ENCODE results near the gene LYRM1.
"Not testable (repeated sequence)": the region's sequence is repeated elsewhere in the genome, so short reads cannot be mapped to it uniquely, and the experiment has no call there.

LYRM1 gene

GRCh38 chr16:20854963-20855362 lies 45.6 kb upstream of the LYRM1 start:
- no peak for TF ChIP-seq CTCF (IDR thresholded peaks at IDR 0.05; ENCODE audit: low read depth, low read length, missing control alignments)
- no peak overlapping the region for H3K27ac ChIP-seq
- no peak overlapping the region for H3K4me3 ChIP-seq (ENCODE audit: low read depth, low read length)
- no peaks in the 10 kb centered on the region for H3K27me3 ChIP-seq (replicated peaks)
- in situ Hi-C loops (cut with HindIII; ENCODE audit: low pct_ligation_motif_present, low sequenced_read_pairs): no loop called here
- peaks cover 18% of the 10 kb centered on the region for H3K36me3 ChIP-seq (replicated peaks)
- no peak for DNase-seq

GRCh38 chr16:20857281-20857680 lies 43.3 kb upstream of the LYRM1 start:
- TF ChIP-seq CTCF (IDR thresholded peaks at IDR 0.05; ENCODE audit: low read depth, low read length, missing control alignments): no peak
- Histone ChIP-seq H3K27me3 (replicated peaks) (no peaks in the 10 kb centered on the region), H3K4me3 (ENCODE audit: low read depth, low read length) (no peak overlapping the region), H3K36me3 (replicated peaks) (peaks cover 33% of the 10 kb centered on the region), H3K27ac (no peak overlapping the region)
- no peak for DNase-seq
- in situ Hi-C loops (cut with HindIII; ENCODE audit: low pct_ligation_motif_present, low sequenced_read_pairs): no loop called here

- no peak for TF ChIP-seq CTCF (IDR thresholded peaks at IDR 0.05; ENCODE audit: low read depth, low read length, missing control alignments)
- no peak for DNase-seq
- Histone ChIP-seq H3K4me3 (ENCODE audit: low read depth, low read length) (no peak overlapping the region), H3K27ac (no peak overlapping the region), H3K36me3 (replicated peaks) (peaks cover 33% of the 10 kb centered on the region), H3K27me3 (replicated peaks) (no peaks in the 10 kb centered on the region)
- in situ Hi-C loops (cut with HindIII; ENCODE audit: low pct_ligation_motif_present, low sequenced_read_pairs): no loop called here
Measured at GRCh38 chr16:20859229-20859628, 41.3 kb upstream of the LYRM1 start.

GRCh38 chr16:20859699-20860098 lies 40.9 kb upstream of the LYRM1 start:
- no peak for DNase-seq
- Histone ChIP-seq H3K27ac (no peak overlapping the region), H3K27me3 (replicated peaks) (no peaks in the 10 kb centered on the region), H3K36me3 (replicated peaks) (peaks cover 33% of the 10 kb centered on the region), H3K4me3 (ENCODE audit: low read depth, low read length) (no peak overlapping the region)
- TF ChIP-seq CTCF (IDR thresholded peaks at IDR 0.05; ENCODE audit: low read depth, low read length, missing control alignments): no peak
- in situ Hi-C loops (cut with HindIII; ENCODE audit: low pct_ligation_motif_present, low sequenced_read_pairs): no loop called here

GRCh38 chr16:20860361-20860760 lies 40.2 kb upstream of the LYRM1 start:
- Histone ChIP-seq H3K27ac (no peak overlapping the region), H3K36me3 (replicated peaks) (peaks cover 28% of the 10 kb centered on the region), H3K4me3 (ENCODE audit: low read depth, low read length) (no peak overlapping the region), H3K27me3 (replicated peaks) (no peaks in the 10 kb centered on the region)
- in situ Hi-C loops (cut with HindIII; ENCODE audit: low pct_ligation_motif_present, low sequenced_read_pairs): no loop called here
- TF ChIP-seq CTCF (IDR thresholded peaks at IDR 0.05; ENCODE audit: low read depth, low read length, missing control alignments): no peak
- no peak for DNase-seq

- H3K4me3 ChIP-seq (ENCODE audit: low read depth, low read length); H3K27me3 ChIP-seq (replicated peaks); H3K27ac ChIP-seq; in situ Hi-C loops (cut with HindIII; ENCODE audit: low pct_ligation_motif_present, low sequenced_read_pairs); DNase-seq: not testable (repeated sequence)
- H3K36me3 ChIP-seq (replicated peaks): peaks cover 25% of the 10 kb centered on the region
Measured at GRCh38 chr16:20860995-20861394, 39.6 kb upstream of the LYRM1 start.
